Measurements from ENCODE around the gene AP5Z1. TPM values are rescaled to one million over a fixed set of nuclear protein-coding genes. Genes with fewer than 3 reads are reported as not detected.

AP5Z1 gene
- total and polyA plus RNA-seq, 11 donors, result 8.4 to 31.9 (median 13.4) TPM

GRCh38 chr7:4831723-4832495 is 56.5 kb downstream of the AP5Z1 start:
- Histone ChIP-seq H3K4me1 (peaks cover 0 to 7% (median 0%) of the 10 kb centered on the region in 12 donors), H3K4me3 (no peak overlapping the region), H3K27me3 (no peaks in the 10 kb centered on the region), H3K27ac (peak overlapping the region in 3 of 12 donors; percentile 42 to 47 (median 44)), H3K9me3 (no peaks in the 10 kb centered on the region), H3K36me3 (peaks cover 0 to 23% (median 0%) of the 10 kb centered on the region in 9 donors)
- DNase-seq (no peak), ATAC-seq (peak in 1 of 4 donors; percentile 48)
- WGBS, 4 donors, result 67 to 85% (median 74%) methylated on average over 17 of the region's 17 CpGs
- intact Hi-C loops (cut with DNase I), result loop anchor here in 6 of 10 donors (2.0 to 10.0 kb wide), 4 partner anchors 50 to 253 kb away; partner anchors contain the start of gene RADIL (in 6 of the 6)
- TF ChIP-seq POLR2A (IDR thresholded peaks at IDR 0.05) (no peak), CTCF (IDR thresholded peaks at IDR 0.05) (no peak)

GRCh38 chr7:4832711-4833110 is 57.3 kb downstream of the AP5Z1 start:
- intact Hi-C loops (cut with DNase I), result loop anchor here in 5 of 10 donors (5.0 to 10.0 kb wide), 3 partner anchors 50 to 252 kb away; partner anchors contain the start of gene RADIL (in 4 of the 5)

GRCh38 chr7:4833176-4833575 is 57.8 kb downstream of the AP5Z1 start:
- no peaks in the 10 kb centered on the region for H3K9me3 ChIP-seq
- TF ChIP-seq POLR2A (IDR thresholded peaks at IDR 0.05) (no peak), CTCF (IDR thresholded peaks at IDR 0.05) (no peak)
- intact Hi-C loops (cut with DNase I), result loop anchor here in 5 of 10 donors (5.0 to 10.0 kb wide), 3 partner anchors 49 to 252 kb away; partner anchors contain the start of gene RADIL (in 4 of the 5)
- ATAC-seq (no peak), DNase-seq (no peak)
- no peaks in the 10 kb centered on the region for H3K27me3 ChIP-seq
- 83 to 89% (median 87%) methylated on average over 17 of the region's 17 CpGs for WGBS, 4 donors
- H3K4me1 ChIP-seq, result peaks cover 0 to 19% (median 0%) of the 10 kb centered on the region in 12 donors
- no peak overlapping the region for H3K4me3 ChIP-seq
- H3K36me3 ChIP-seq, result peaks cover 0 to 23% (median 0%) of the 10 kb centered on the region in 9 donors
- H3K27ac ChIP-seq, result no peak overlapping the region

More at GRCh38 chr7:4832711-4833110, 57.3 kb downstream of the AP5Z1 start:
- Histone ChIP-seq H3K4me3 (no peak overlapping the region), H3K27ac (peak overlapping the region in 1 of 12 donors; percentile 47), H3K27me3 (no peaks in the 10 kb centered on the region), H3K4me1 (peaks cover 0 to 15% (median 0%) of the 10 kb centered on the region in 12 donors), H3K36me3 (peaks cover 0 to 23% (median 0%) of the 10 kb centered on the region in 9 donors), H3K9me3 (no peaks in the 10 kb centered on the region)
- TF ChIP-seq CTCF (IDR thresholded peaks at IDR 0.05) (no peak), POLR2A (IDR thresholded peaks at IDR 0.05) (no peak)
- DNase-seq (no peak), ATAC-seq (no peak)
- 92 to 95% (median 94%) methylated on average over 16 of the region's 16 CpGs for WGBS, 4 donors

Data from heart left ventricle (tissue), 16 donors.